HCEC 1CT (cell line): ENCODE data around the gene FERMT1.
A peak's percentile ranks its signal among the peaks of the same experiment; 100 is the strongest.

Experiments used
- DNase-seq: peaks from one replicate; pipeline ENCODE4 v3.0.0-alpha.2; 2017

The FERMT1 gene

GRCh38 chr20:6122873-6123648 is at the start of gene FERMT1:
Gene FERMT1 (minus strand): TSS chr20:6123030. CDS start chr20:6119554, 3,476 bp downstream.
- peak; percentile 86 for DNase-seq

DNA sequence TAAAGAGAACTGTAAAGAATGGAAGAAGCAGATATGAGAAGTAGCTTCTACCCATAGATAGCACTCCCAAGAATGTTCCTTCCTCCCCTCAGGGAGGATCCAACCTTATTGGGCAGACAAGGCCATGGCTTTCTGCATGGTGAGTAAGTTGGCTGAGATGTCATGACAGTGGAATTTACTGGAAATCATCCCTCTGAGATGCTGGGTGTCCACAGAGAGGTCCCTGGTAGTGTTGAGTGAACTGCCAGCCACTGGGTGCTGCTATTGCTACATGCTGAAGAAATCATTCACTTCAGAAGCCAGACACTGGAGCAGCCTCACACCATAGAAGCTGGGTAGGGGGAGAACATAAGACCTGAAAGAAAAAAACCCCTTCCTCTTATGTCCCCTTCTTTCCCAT is 46.4 kb upstream of the FERMT1 start:
- peak; percentile 33 for DNase-seq

GRCh38 chr20:6168204-6168603 is 45.4 kb upstream of the FERMT1 start:
- DNase-seq = no peak

DNA sequence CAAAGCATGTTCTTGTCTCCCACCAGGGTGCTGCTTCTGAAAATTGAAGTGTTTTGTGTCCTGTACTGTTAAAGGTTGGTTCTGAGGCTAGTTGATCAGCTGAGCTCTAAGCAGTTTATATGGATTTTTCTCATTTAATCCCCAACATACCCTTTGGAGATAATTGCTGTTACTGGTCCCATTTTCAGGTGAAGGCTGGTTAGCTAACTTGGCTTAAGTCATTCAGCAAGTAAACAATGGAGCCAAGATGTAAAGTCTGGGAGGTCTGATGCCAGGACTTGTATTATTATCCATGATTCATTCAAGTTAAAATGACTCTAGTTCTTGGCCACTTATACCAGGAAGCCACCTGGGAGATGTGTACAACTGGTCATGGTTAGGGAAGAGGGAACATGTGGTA is 42.5 kb upstream of the FERMT1 start:
- no peak for DNase-seq

GRCh38 chr20:6164421-6165341 is 41.9 kb upstream of the FERMT1 start:
- DNase-seq = peak; percentile 49

GRCh38 chr20:6160736-6161135 is 37.9 kb upstream of the FERMT1 start:
- DNase-seq = no peak

DNA sequence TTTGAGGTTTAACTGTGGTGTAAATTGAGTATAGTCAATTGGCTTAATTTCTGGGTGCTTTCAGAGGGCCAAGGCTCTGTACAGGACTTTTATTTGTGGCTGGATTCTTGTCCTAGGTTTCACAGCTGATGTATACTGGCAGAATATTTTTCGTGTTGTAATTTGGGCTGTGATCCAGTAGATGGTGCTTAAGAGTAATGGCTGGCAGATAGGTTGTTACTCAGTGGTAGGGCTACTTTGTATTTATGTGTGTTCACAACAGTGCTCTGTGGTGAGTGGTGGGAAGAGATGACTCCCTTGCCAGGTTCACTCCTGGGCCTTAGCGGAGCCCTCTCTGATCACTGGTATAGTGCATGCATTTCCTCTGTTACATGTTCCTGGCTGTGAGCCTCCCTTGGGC is 34.5 kb upstream of the FERMT1 start:
- no peak for DNase-seq

DNA sequence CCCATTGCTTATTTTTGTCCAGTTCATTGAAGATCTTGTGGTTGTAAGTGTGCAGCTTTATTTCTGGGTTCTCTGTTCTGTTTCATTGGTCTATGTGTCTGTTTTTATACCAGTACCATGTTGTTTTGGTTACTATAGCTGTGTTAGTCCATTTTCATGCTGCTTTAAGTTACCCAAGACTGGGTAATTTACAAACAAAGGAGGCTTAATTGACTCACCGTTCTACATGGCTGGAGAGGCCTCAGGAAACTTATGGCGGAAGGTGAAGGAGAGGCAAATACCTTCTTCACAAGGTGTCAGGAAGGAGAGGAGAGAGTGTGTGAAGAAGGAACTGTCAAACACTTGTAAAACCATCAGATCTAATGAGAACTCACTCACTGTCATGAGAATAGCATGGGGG is 29.9 kb upstream of the FERMT1 start:
- DNase-seq = no peak

GRCh38 chr20:6148073-6148472 is 25.2 kb upstream of the FERMT1 start:
- DNase-seq = no peak

DNA sequence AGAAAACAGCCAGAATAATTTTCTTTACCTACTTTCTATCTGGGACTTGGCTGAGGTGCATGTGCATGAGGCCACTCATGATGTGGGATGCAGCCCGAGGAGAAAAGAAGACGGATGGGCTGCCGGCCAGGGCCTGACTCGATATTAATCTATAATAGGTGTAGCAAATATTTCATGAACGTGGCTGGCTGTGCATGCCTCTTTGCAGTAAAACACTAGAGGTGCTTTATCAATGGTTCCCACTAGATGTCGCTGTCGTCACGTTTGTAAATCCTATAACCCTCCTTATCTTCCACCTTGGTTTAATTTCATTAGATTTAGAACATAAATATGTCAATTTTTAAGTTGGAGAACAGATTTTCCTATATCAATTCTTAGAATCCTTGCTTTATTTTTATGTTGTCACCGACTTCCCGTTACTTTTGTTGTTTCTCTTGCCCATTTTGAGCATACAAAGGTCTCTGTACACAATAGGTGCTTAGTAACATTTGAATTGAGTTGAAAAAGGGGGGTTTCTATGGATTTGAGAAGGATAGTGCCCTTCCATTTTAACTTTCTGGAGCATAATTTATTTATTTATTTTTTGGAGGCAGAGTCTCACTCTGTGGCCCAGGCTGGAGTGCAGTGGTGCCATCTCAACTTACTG is 19.6 kb upstream of the FERMT1 start:
- peak; percentile 25 for DNase-seq

GRCh38 chr20:6140947-6141346 is 18.1 kb upstream of the FERMT1 start:
- peak; percentile 6 for DNase-seq

- DNase-seq = no peak
These were observed 12.5 kb upstream of the FERMT1 start for GRCh38 chr20:6135347-6135746.

DNA sequence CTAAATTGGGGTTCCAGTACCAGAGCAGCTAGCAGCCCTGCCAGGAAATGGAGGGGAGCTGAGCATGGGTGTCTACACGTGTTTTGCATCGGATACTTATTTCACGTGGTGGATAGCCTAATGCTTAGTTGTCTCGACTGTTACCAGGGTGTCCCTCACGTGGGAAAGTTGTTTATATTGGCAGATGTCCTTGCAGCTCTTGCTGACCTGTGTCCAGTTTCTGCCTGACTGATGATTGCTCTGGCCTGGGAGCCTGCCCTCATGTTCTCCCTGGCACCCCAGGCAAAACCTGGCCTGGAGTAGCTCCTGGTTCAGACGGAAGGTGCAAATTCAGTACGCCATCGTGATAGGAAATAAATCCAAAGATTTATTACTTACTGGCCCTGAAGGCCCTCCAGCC is 11.8 kb upstream of the FERMT1 start:
- no peak for DNase-seq

DNA sequence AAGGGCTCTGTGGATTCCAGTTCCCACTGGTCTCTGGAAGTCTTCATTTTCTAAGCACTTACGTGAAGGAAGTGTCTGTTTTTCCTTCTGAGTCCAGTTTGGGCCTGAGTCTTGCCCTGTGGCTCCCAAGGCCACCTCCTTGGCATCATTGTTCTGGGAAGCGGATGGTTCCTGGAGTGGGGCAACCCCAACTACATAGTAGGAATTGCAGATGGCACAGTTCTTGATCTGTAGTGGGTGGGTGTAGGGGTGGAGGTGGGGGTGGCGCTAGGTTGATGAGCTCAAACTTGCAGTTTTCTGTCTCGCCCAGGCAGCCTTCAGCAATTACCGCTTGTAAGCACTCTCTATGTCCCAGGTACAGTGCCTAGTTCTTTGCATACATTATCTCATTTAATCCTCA is 7.2 kb upstream of the FERMT1 start:
- no peak for DNase-seq

- no peak for DNase-seq
These were observed 5.0 kb upstream of the FERMT1 start for GRCh38 chr20:6127825-6128224.

GRCh38 chr20:6126846-6127245 is 4.0 kb upstream of the FERMT1 start:
- DNase-seq = no peak

GRCh38 chr20:6123649-6124014 is 802 bp upstream of the FERMT1 start:
- DNase-seq = no peak

DNA sequence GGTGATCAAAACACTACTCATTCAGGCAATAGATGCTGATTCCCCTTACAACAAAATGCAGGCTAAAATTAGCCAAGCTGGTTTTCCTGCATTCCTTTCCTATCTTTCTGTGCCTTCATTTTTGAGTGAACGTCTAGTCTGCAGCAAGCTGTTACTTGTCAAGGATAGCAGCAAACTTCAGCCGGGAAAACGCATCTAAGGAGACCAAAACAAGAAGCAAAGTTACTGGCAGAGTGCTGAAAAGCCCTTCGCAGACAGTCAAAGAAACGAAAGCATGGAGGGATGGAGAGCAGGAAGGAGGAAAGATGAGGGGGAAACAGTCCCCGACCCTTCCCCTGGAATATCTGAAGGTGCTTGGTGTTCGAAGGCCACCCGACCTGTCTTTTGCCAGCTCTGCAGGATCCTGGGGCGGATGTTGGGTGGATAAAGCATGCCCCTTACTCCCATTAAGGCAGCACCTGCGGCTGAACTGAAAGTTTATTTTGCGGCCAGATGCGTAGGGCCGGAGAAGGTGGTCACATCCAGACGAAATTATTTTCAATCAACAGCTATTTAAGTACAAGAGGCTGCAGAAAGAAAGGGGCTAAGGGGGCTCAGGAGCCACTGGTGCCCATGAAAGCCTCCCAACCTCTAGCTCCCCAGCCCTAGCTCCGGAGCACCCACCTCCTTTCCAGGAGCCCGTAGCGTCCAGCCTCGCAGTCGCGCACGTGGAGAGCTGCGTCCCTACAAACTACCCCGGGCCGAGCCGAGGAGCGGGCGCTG is 538 bp downstream of the FERMT1 start:
- DNase-seq = peak; percentile 51

DNA sequence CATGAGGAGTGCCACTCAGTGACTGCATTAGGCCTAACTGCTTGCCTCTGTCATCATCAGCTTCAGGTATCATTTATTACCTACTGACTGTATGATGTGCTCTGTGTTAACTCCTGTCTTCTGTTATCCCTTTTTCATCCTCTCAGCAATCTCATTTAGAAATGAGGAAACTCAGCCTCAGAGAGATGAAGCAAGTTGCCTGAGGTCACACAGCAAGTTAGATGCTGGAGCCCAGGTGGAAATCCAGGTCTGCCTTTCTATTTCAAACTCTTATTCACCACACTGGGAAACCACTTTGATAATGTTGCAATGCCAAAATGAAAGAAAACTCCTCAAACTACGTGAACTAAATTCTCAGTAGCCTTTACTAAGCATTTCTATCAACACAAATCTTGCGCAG is 1.3 kb downstream of the FERMT1 start:
- DNase-seq = no peak

- DNase-seq = no peak
These were observed 2.3 kb downstream of the FERMT1 start for GRCh38 chr20:6120491-6120988.

- DNase-seq = no peak
These were observed 6.1 kb downstream of the FERMT1 start for GRCh38 chr20:6116758-6117157.

GRCh38 chr20:6115221-6115895 is 7.5 kb downstream of the FERMT1 start:
- no peak for DNase-seq
